Activated naive CD8-positive, alpha-beta T cell treated with anti-CD3 and anti-CD28 coated beads for 36 hours (primary cell): ENCODE data around the gene FBXO41. TPM values are rescaled to one million over a fixed set of nuclear protein-coding genes. Genes with fewer than 3 reads are reported as not detected.
A peak's percentile ranks its signal among the peaks of the same experiment; 100 is the strongest.
"Not testable (repeated sequence)": the region's sequence is repeated elsewhere in the genome, so short reads cannot be mapped to it uniquely, and the experiment has no call there.

ENCODE experiments used
- DNase-seq: peaks from one replicate; pipeline ENCODE4 v3.0.0; 2021
- H3K27ac Mint-ChIP-seq: one replicate; pipeline ENCODE4 v1.8.0; 2022; ENCODE audit warnings: mild to moderate bottlenecking, moderate library complexity, mixed read lengths
- H3K27me3 Mint-ChIP-seq: one replicate; pipeline ENCODE4 v1.8.0; 2022; ENCODE audit warnings: mild to moderate bottlenecking, mixed read lengths
- H3K36me3 Mint-ChIP-seq: one replicate; pipeline ENCODE4 v1.8.0; 2021; ENCODE audit warnings: mild to moderate bottlenecking, mixed read lengths
- H3K4me1 Mint-ChIP-seq: one replicate; pipeline ENCODE4 v1.8.0; 2021; ENCODE audit warnings: mixed read lengths
- H3K4me3 Mint-ChIP-seq: one replicate; pipeline ENCODE4 v1.8.0; 2022; ENCODE audit warnings: mild to moderate bottlenecking, moderate library complexity, mixed read lengths
- H3K9me3 Mint-ChIP-seq: one replicate; pipeline ENCODE4 v1.8.0; 2022; ENCODE audit warnings: mixed read lengths
- total RNA-seq, 2 experiments: library from RNA; stranded (reverse); gene quantifications; one replicate each; pipeline ENCODE4 v1.2.3, GENCODE V29; 2021

The FBXO41 gene
- total RNA-seq, 2 experiments from 2014 or later: 45.7 to 45.8 TPM

DNA sequence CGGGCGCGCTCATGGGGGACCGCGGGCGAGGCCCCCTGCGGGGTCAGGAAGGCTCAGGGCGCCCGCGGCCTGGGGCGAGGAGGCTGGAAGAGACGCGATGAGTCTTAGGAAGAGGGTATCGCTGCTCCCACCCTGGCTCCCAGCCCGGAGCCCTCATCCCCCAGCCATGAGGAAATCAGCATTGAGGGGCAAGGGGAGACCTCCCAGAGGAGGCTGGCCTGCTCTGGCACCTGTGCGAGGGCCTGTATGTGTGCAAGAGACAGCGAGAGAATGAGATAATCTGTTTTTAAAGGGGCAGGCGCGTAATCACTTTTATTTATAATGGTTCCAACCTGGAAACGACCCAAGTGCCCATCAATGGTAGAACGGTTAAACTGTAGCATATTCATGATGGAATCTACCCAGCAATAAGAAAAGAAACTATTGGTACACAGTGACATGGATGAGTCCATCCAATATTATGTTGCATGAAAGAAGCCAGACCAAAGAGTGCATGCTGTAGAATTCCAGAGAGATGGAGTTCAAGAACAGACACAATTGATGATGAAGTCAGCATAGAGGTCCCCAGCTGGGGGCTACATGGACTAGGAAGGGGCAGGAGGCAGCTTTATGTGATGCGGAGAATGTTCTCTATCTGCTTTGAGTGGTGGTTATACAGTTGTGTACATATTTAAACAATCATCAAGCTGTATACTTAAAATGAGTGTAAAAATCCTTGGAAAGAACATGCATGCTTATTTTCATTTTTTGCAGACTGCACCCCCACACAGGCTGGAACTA is 14.4 kb downstream of the FBXO41 start:
- Mint-ChIP-seq H3K9me3 (no peaks in the 10 kb centered on the region), H3K27me3 (no peaks in the 10 kb centered on the region), H3K4me1 (peaks cover 17% of the 10 kb centered on the region), H3K4me3 (peak overlapping the region; percentile 60), H3K27ac (no peak overlapping the region), H3K36me3 (peaks cover 30% of the 10 kb centered on the region)
- DNase-seq: no peak

DNA sequence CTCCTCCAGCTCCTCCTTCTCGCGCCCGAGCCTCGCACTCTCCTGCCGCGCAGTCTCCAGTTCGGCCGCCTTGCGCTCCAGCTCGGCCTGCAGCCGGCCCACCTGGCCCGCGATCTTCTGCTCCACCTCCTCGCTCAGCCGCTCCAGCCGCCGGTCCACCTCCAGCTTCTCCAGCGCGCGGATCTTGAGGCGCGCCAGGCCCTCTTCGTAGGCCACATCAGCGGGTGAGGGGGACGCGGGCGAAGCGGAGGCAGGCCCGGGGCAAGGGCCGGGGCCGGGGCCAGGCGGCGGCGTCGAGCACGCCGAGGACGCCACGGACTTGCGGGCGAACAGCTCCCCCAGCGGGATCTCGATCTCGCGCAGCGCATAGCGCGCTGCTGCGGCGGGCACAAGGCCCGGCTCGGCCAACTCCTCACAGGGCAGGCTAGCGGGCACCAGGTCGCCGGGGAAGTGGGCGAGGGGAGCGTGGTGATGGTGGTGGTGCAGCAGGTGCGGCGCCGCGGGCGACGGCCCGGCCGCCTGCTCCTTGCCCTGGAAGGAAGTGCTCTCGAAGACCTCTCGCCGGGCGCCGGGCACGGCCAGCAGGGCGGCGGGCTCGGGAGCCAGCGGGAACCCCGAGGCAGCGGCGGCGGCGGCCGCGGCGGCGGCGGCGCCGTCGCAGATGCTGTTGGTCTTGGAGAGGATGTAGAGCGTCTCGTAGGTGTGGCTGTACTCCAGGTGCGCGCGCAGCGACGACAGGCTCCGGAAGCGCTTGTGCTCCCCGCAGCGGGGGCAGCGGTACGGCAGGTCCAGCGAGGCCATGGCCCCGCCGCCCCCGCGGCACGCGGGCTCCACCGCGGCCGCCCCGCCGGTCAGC is 15.2 kb downstream of the FBXO41 start:
- peaks cover 17% of the 10 kb centered on the region for H3K4me1 Mint-ChIP-seq
- no peak overlapping the region for H3K27ac Mint-ChIP-seq
- H3K4me3 Mint-ChIP-seq: peak overlapping the region; percentile 25
- H3K36me3 Mint-ChIP-seq: peaks cover 32% of the 10 kb centered on the region
- DNase-seq: peak; percentile 73
- H3K27me3 Mint-ChIP-seq: no peaks in the 10 kb centered on the region
- H3K9me3 Mint-ChIP-seq: no peaks in the 10 kb centered on the region

DNA sequence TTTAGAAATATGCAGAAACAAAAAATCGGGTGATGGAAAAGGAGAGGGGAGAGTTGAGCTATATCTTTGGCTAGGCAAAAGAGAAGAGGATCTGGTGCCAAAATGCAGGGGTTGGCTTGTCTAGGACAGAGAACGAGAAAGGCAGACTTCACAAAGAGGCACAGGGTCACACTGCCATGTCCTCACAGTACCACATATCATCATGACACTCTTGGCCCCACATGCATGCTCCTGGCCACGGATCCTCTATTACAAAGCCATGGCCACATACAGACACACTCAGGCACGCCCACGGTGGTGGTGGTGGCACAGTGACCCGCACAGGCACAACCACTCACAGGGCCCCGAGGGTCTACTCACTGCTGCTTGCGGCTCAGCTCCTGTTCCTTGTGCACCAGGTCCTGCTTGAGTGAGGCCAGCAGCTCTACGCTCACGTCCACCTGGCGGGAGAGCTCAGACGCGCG is 15.9 kb downstream of the FBXO41 start:
- H3K4me1 Mint-ChIP-seq: peaks cover 17% of the 10 kb centered on the region
- no peaks in the 10 kb centered on the region for H3K27me3 Mint-ChIP-seq
- no peaks in the 10 kb centered on the region for H3K9me3 Mint-ChIP-seq
- H3K36me3 Mint-ChIP-seq: peaks cover 30% of the 10 kb centered on the region
- H3K27ac Mint-ChIP-seq: peak overlapping the region; percentile 0
- H3K4me3 Mint-ChIP-seq: peak overlapping the region; percentile 38
- DNase-seq: no peak

DNA sequence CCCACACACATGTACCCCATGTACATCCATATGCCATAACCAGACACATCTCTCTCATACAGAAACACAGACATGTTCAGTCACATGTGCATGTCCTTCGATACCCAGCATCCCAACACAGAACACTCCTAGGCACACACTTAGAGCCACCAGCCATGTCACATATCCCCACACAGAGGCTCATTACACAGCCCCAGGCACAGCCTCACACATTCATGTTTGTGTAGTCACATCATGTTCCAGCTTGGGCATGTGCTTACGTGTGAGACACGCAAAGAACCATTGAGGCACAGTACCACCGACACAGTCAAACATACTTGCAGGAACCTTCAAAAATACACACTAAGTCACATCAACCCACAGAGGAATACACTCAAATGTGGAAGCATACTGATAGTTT is 17.3 kb downstream of the FBXO41 start:
- peaks cover 17% of the 10 kb centered on the region for H3K4me1 Mint-ChIP-seq
- H3K4me3 Mint-ChIP-seq: no peak overlapping the region

GRCh38 chr2:73266061-73266901 is 18.0 kb downstream of the FBXO41 start:
- H3K4me1 Mint-ChIP-seq: peaks cover 17% of the 10 kb centered on the region
- no peaks in the 10 kb centered on the region for H3K9me3 Mint-ChIP-seq
- no peak overlapping the region for H3K27ac Mint-ChIP-seq
- H3K36me3 Mint-ChIP-seq: peaks cover 30% of the 10 kb centered on the region
- no peaks in the 10 kb centered on the region for H3K27me3 Mint-ChIP-seq
- no peak for DNase-seq
- H3K4me3 Mint-ChIP-seq: no peak overlapping the region

More for the DNA sequence above, 17.3 kb downstream of the FBXO41 start:
- Mint-ChIP-seq H3K27me3 (no peaks in the 10 kb centered on the region), H3K9me3 (no peaks in the 10 kb centered on the region), H3K27ac (no peak overlapping the region), H3K36me3 (peaks cover 30% of the 10 kb centered on the region)
- no peak for DNase-seq

DNA sequence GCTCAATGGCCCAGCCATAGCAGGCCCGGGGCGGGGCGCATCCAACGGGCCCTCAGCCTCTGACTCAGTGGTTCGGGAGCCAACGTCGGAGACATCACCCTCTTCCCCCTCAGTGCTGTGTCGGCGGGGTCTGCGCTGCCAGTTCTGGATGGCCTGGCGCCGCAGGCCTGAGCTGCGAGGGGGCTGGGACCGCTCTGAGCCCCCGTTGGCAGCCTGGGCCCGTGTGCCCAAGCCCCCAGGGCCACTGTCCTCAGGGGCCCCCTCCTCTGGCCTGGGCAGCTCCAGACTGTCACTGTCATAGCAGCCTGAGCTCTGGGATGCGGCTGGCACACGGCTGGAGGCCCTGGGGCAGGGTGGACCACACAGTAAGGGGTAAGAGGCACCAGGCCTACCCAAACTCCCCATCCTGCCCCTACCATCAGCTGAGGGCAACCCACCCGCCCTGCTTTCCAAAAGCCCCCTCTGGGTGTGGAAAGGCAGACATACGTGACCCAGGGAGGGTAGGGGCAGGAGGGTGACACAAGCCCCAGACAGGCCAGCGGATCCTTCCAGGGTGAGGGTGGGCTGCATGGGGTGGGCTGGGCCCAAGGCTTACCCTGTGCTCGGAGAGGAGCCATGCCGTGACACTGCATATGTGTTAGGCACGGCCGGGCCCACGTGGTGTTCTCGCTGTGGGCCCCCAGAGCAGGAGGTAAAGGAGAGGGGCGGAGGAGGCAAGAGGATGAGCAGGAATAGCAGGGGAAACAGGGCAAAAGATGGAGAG is 18.8 kb downstream of the FBXO41 start:
- Mint-ChIP-seq H3K27me3 (no peaks in the 10 kb centered on the region), H3K36me3 (peaks cover 26% of the 10 kb centered on the region), H3K9me3 (no peaks in the 10 kb centered on the region), H3K27ac (no peak overlapping the region), H3K4me1 (peaks cover 17% of the 10 kb centered on the region), H3K4me3 (no peak overlapping the region)
- DNase-seq: no peak

GRCh38 chr2:73264783-73265182 is 19.5 kb downstream of the FBXO41 start:
- H3K27me3 Mint-ChIP-seq: no peaks in the 10 kb centered on the region
- no peaks in the 10 kb centered on the region for H3K9me3 Mint-ChIP-seq
- no peak overlapping the region for H3K27ac Mint-ChIP-seq
- DNase-seq: no peak
- peaks cover 23% of the 10 kb centered on the region for H3K36me3 Mint-ChIP-seq
- H3K4me1 Mint-ChIP-seq: peaks cover 13% of the 10 kb centered on the region
- H3K4me3 Mint-ChIP-seq: no peak overlapping the region

GRCh38 chr2:73264332-73264606 is 20.0 kb downstream of the FBXO41 start:
- Mint-ChIP-seq H3K36me3 (peaks cover 24% of the 10 kb centered on the region), H3K27me3 (no peaks in the 10 kb centered on the region), H3K4me3 (no peak overlapping the region), H3K4me1 (peaks cover 11% of the 10 kb centered on the region), H3K27ac (no peak overlapping the region), H3K9me3 (no peaks in the 10 kb centered on the region)
- no peak for DNase-seq

GRCh38 chr2:73263540-73264331 is 20.5 kb downstream of the FBXO41 start:
- Mint-ChIP-seq H3K4me1 (peaks cover 11% of the 10 kb centered on the region), H3K9me3 (no peaks in the 10 kb centered on the region), H3K27me3 (no peaks in the 10 kb centered on the region), H3K4me3 (no peak overlapping the region), H3K36me3 (peaks cover 23% of the 10 kb centered on the region), H3K27ac (no peak overlapping the region)
- no peak for DNase-seq

DNA sequence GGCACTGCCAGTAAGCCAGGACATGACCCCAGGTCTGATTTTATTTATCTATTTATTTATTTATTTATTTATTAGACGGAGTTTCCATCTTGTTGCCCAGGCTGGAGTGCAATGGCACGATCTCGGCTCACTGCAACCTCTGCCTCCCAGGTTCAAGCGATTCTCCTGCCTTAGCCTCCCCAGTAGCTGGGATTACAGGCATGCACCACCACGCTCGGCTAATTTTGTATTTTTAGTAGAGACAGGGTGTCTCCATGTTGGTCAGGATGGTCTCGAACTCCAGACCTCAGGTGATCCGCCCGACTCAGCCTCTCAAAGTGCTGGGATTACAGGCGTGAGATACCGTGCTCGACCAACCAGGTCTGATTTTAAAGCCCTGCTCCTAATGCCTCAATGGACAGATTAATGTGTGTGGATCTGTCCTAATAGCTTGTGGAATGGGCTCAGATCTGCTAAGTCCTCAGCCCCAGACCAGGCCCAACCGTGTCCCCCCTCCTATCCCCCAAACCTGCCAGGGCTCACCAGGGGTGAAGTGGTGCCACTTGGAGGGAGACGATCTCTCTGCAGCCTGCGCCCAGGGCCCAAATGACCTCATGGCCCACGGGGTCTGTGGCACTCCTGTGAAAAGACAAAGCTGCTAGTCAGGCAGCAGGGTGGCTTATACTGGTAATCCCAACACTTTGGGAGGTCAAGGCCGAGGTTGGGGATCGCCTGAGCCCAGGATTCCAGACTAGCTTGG is 21.4 kb downstream of the FBXO41 start:
- H3K9me3 Mint-ChIP-seq, DNase-seq, H3K27ac Mint-ChIP-seq, H3K4me1 Mint-ChIP-seq, H3K4me3 Mint-ChIP-seq, H3K27me3 Mint-ChIP-seq: not testable (repeated sequence)
- H3K36me3 Mint-ChIP-seq: peaks cover 14% of the 10 kb centered on the region

GRCh38 chr2:73262108-73262651 is 22.1 kb downstream of the FBXO41 start:
- peaks cover 3% of the 10 kb centered on the region for H3K4me1 Mint-ChIP-seq
- no peak for DNase-seq
- no peaks in the 10 kb centered on the region for H3K9me3 Mint-ChIP-seq
- H3K27ac Mint-ChIP-seq: no peak overlapping the region
- H3K36me3 Mint-ChIP-seq: peaks cover 13% of the 10 kb centered on the region
- H3K4me3 Mint-ChIP-seq: no peak overlapping the region
- no peaks in the 10 kb centered on the region for H3K27me3 Mint-ChIP-seq

GRCh38 chr2:73260338-73260984 is 23.8 kb downstream of the FBXO41 start:
- Mint-ChIP-seq H3K9me3 (no peaks in the 10 kb centered on the region), H3K27ac (no peak overlapping the region), H3K36me3 (peaks cover 9% of the 10 kb centered on the region), H3K27me3 (no peaks in the 10 kb centered on the region), H3K4me1 (no peaks in the 10 kb centered on the region), H3K4me3 (no peak overlapping the region)
- DNase-seq: no peak
